ENCODE data around the gene GPX2.

The GPX2 gene

DNA sequence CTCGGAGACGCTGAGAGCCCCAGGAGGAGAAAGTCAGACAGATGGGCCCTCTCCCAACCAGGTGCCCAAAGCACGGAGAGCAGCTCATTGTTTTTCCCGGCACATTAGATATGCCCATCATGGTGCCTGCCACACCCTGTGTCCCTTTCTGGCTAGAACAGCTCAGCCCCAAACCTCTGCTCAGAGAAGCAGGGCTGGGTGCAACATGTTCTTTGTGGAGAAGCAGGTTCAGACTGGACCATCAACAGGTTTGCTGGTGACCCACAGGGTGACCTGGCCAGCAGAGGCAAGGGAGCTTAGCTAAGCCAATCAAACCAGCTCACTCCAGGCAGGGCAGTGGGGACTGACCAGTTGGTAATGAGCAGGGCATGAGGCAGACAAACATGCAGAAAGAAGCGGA lies 16.2 kb upstream of the GPX2 start:
- DNase-seq, result no peak

DNA sequence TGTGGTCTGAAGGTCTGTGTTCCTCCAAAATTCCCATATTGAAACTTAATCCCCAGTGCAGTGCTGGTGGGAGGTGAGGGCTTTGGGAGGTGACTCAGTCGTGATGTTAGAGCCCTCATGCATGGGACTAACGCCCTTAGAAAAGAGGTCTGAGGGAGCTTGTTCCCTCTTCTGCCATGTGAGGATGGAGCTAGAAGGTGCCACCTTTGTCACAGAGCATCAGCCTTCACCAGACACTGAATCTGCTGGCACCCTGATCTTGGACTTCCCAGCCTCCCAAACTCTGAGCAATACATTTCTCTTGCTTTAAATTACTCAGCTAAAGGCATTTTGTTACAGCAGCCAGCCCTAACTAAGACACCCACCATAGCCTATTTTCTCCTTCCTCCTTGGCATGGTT lies 15.7 kb upstream of the GPX2 start:
- DNase-seq, result no peak

DNA sequence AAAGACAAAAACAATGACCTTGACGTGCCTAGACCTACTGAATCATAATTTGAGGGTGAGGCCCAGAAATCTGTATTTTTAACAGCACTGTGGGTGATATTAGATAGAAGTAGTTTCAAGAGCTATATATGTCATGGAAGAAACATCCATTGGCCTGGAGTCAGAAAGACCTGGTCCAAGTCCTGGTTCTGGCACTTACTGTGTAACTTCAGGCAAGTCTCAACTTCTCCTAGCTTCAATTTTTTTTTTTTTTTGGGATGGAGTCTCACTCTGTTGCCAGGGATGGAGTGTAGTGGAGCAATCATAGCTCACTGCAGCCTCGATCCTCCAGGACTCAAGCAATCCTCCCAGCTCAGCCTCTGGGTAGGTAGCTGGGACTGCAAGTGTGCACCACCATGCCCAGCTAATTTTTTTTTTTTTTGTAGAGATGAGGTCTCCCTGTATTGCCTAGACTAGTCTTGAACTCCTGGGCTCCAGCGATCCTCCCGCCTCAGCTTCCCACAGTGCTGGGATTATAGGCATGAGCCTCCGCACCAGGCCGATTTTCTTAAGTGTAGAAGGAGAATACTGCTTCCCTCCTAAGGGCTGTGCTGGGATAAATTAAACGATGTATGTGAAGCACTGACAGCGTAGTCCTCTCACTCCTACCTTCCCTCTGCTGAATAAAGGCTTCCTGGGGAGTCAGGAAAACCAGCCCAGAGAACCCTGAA lies 14.3 kb upstream of the GPX2 start:
- DNase-seq, result no peak

DNA sequence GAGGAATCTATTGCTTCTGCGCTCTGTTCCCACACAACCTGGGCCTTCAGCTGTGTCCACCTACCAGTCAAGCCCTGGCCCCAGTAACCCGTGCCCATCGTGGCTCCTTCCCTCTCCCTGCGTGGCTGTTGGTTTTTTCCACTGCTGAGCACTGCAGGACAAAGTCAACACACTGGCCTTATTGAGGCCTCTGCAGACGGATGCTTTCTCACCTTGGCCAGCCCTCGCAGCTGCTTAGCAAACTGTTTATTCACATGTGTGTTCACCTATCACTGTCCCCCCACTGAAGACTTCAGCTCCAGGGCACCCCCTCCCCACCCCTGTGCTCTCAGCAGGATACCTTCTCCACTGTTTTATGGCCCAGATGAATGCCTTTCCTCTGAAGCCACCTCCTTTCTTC lies 12.8 kb upstream of the GPX2 start:
- DNase-seq, result no peak

DNA sequence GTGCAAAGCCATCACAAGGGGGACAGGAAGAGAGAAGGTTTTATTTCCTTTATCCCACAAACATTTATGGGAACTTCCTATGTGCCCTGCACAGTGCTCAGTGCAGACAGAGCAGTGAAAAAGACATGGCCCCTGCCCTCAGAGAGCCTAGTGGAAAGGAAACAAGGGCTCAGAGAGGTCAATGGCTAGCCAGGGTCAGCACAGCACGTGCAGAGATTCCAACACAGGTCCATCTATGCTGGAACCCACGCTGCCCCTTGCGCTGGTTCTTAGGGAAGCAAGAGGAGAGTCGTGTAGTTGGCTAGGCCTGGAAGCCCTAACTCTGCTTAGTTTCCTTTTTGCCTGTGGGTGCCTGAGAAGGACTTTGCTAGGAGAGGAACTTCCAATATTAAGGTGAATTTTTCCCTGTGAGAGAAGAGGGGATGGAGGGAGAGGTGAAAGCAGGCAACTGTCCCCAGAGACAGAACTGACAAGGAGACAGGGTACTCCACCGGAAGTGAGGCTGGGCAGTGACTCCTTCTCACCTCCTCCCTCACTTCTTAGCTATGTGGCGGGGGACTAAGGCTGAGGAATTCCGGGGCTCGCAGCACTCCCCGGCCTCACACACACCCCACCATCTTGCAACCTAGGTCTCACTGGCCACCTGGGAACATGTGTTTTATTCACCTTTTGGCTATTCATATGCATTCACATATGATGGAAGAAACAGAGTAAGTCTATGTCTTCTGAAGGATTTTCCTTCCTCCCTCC lies 12.1 kb upstream of the GPX2 start:
- no peak for DNase-seq

DNA sequence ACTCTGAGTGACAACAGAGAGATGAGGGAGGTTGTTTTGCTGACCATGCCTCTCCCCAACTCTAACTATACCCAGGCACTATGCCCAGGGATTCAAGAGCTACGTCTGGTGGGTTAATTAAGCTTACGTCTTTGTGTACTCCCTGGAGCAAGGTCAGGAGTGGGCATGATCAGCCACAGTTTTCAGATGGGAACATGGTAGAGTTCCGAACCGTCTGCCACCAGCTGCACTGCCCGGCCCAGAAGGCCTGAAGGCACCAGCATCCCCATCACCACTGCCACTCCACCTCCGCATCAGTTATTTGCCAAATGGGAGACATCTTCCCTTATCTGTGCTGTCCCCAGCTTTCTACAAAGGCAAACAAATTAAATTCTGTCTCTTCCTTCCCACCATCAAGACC lies 11.1 kb upstream of the GPX2 start:
- no peak for DNase-seq

DNA sequence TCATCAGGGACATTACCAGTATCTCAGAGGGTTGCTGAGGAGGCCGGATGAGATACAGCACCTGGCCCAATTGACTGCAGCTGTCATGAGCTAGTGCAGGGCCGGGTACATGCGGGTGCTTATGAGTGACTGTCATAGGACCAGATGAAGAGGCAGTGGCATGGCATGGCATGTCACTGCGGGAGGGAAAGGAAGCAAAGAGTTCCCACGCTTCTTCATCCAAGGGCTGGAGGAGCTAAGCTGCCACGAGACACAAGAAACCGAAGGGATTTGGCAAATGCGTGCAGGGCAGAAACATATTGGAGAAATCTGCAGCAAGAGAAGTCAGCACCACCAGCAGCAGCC lies 10.7 kb upstream of the GPX2 start:
- DNase-seq, result no peak

DNA sequence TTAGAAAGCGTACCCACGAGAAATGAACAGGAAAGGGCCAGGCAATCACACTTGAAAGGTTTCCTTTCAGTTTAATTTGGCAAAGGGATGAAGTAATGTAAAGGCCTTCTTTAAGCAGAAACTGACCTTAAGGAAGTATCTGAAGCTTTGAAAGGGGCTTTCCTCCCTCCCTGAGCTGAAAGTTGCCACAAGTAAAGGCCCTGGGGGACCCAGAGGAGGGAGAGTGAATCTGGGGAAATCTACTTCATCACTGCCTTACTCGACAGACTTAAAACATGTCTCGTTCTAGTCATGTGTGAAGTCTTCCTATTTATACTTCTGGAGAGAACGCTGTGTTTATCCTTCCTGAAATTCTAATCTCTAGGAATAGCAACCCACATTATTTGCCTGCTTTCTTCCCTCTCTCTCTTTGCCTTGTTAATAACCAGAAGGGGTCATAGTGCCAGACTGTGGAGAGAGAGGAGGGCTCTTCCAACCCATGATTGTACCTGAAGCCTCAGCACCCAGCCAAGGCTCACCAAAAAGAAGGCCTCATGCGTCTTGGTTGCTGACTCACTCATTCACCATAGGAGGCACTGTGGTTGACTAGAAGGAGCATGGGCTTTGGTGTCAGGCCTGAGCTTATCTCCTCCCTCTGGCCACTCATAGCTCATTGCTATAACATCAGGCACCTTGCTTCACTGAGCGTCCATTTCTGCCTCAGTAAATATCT lies 10.2 kb upstream of the GPX2 start:
- no peak for DNase-seq

DNA sequence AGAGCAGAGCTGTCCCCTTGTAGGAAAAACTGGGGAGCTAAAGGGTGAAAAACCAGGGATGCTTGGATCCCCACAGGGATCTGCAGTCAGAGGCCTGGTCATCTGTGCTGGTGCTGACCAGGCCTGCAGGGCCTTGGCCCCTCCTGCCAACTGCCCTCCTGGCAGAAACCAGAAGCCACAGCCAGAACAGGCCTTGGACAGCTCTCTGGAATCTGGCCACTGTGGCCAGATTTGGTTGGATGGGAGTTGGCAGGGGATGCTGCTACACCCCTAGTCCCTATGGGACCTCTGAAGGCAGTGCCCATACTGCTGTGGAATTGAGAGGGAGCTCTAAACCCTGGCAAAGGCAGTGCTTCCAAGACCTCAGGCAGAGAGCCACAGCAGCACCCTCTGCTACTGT lies 9.2 kb upstream of the GPX2 start:
- no peak for DNase-seq

DNA sequence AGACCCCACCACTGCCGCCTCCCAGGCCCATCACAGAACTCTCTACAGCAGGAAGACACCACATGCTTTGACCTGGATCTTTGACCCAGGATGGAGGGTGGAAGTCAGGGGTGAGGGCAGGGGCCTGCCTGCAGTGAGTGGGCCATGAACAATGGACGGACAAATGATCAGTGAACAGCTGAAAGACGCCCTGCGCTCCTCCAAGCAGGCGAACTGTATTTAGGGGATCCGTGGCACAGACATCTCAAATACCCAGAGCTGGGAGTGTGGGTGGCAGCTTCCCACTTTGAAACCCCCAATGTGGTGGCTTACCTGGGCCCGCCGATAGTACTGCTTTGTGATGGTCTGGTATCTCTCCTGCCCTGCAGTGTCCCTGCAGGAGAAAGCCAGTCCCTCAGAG lies 8.7 kb upstream of the GPX2 start:
- no peak for DNase-seq

DNA sequence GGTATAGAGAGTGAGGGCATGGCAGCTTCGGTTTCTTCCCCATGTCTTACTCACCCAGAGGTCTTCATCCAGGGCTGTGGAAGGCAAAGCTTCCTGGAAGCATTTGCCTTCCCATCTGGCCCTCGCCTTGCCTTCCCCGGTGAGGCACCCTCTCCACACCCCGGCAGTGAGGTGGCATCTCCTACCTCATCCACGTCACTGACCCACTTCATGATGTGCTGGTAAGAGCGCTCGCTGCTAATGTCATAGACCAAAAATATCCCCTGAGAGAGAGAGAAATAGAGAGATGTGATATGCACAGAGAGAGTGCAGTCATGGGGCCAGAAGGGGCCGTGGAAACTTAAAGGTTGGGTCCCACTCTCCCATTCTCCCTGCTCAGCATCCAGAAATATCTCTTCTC lies 8.3 kb upstream of the GPX2 start:
- DNase-seq, result no peak

DNA sequence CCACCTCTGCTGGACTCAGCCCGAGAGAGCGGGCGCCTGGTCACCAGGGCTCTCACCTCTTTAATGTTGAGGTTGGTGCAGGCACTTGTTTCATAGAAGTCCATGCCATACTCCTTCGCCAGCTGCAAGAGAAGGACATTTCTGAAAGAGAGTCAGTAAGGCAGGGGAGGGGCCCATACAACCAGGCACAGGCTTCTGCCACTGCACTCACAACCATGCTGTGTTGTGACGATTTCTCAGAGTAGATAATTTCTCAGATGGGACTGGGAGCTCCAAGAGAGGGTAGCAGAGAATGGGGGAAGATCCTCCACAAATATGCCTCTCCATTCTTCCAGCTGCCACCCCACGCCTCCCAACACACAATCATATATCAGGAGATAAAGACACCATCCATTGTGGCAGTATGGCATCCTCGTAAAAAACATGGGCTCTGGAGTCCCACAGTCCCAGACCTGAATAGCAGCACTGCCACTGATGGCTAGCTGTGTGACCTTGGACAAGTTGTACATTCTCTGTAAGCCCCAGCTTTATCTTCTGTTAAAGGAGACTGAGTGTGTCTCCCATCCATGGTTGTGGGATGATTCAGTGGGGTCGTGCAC lies 6.2 kb upstream of the GPX2 start:
- DNase-seq, result no peak

DNA sequence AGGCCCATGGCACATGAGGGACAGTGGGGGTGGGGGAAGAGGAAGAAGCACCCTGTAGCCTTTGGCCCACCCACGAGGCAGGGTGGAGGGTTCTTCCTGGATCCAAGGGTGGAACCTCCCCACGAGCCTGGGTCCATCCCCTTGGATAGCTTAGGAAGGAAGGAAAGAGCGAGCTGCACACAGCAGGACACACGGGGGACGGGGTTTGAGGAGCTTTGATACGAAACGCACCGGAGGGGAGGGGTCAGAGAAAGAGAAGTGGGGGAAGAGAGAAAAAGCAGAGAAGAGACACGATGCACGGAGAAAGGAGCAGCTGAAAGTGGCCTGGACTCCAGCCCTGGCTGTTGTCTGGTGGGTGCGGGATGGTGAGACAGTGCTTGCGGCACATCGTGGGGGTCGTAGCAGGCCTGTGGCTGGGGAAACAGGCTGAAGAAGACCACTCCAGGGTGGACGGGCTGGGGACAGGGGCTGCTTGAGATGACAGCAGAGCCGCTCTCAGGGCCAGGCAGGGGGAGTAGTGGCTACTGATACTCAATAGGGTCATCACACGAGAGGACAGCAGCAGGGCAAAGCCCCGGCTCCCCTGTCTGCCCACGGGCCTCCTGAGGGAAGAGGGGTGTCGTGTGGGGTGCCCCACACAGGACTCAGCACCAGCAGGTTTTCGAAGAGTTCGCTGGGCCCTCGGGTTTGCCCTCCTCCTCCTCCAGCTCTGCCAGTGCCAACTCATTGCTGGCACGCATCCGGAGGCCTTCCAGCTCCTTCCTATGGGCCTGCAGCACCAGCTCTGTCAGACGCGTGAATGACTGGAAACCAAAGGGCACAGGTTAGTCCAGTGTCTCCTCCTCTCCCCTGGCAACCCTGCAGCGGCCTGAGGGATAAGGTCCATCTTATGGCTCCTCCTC lies 5.4 kb upstream of the GPX2 start:
- no peak for DNase-seq

DNA sequence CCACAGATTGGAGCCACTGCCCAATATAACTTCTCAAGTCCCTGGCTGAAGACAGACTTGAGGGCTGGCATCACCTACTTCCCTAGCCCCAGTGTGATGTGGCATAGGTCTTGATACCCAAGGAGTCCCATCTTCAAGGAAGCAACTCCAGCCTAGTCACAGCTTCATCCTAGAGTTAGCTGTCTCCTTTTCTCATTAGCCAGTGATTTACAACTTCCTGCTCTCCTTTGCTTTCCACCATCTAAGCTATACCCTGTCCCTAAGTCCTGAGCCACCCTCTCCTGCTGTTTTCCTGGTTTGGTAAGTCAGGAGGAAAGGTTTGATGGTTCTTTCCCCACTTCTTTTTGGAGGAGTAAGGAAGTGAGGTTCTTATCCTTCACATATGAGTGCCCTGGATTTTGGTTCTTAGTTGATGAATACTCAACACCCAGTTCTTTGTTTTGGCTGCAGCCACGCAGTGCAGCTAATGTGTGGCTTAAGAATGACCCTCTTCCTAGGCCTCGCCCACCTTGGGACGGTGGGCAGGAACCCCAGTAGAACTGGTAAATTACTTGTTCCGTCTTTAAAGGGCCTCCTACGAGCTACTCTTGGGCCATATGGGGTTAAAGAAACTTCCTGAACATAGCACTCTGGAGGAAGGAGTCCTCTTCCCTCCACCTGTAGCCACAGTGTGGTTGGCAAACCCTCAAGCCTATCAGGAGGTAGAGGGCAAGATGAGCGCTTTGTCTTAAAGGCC lies 3.9 kb upstream of the GPX2 start:
- no peak for DNase-seq

DNA sequence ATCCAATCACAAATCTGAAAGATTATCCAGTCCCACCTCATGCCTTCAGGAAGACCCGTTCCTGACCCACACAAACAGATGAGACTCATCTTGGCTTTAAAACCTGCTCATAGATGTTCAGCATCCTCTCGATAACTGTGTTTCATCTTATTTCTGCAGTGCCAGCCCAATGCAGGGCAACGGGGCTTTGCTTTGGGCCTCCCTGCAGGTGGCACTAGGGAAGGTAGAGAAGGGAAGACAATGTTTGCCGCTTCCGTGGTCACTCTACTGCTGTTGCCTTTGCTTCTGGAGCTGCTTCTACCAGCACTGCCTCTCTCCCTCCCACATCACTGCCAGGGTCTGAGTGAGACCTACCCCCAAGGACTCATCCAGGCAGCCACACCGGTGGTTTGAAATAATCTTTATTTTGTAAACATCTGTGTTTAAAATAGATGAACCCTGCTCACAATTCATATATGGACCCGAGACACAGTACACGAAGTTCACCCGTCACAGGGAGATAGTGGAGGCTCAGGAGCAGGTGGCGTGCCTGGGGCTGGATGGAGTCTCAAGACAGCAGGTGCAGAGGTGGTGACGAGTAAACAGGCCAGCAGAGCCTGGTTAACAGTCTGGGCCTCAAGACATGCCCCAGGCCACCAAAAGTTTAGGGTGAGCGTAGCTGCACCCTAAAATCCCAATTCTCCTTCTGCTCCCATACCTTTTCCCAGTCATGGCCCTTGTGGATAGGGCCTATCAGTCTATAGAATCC lies 3.1 kb upstream of the GPX2 start:
- no peak for DNase-seq

DNA sequence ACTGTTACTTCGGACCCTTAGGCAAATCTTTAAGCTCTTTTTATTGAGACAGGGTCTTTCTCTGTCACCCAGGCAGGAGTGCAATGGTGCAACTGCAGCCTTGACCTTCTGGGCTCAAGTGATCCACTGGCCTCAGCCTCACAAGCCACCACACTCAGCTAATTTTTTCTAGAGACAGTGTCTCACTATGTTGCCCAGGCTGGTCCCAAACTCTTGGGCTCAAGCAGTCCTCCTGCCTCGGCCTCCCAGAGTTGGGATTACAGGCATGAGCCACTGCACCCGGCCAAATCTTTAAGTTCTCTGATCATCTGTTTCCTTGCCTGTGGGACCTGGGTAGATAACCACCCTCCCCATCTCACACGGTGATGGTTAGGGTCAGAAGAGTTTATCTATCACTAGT lies 2.3 kb upstream of the GPX2 start:
- DNase-seq, result no peak

DNA sequence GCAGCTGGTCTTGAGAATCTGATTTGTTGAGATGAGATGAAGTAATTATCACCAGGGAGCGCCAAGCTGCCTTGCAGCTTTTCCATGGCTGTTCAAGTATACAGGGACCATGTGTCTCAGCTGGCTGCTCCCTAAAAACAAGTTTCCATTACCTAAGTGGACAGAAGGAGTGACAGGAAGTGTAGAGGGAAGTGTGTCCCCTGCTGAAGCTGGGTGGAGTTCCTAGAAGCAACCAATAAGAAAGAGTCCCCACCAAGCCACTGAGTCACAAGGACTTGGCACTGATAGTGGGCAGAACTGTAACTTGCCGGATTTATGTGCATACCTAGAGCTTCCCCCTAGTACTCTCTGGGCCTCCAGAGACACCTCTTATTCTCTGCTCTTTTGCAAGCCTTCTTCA lies 1.5 kb upstream of the GPX2 start:
- DNase-seq, result no peak

DNA sequence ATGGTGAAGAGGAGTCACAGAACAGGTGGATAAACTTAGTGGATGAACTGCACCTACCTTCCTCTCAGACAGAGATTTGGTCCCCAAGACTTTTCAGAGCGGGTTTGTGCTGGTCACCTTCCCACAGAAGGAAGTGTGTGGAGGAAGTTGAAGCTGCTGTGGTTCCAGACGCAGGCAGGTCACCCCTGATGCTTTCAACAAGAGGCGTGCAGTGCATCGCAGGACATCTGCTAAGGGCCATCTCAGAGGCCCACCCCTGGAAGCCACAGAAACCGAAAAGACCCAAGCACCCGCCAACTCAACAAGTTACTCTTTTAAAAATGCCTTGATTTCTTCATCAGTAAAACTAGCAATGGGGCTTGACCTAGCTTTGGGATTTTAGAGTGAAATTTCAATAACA lies 1.0 kb upstream of the GPX2 start:
- no peak for DNase-seq

DNA sequence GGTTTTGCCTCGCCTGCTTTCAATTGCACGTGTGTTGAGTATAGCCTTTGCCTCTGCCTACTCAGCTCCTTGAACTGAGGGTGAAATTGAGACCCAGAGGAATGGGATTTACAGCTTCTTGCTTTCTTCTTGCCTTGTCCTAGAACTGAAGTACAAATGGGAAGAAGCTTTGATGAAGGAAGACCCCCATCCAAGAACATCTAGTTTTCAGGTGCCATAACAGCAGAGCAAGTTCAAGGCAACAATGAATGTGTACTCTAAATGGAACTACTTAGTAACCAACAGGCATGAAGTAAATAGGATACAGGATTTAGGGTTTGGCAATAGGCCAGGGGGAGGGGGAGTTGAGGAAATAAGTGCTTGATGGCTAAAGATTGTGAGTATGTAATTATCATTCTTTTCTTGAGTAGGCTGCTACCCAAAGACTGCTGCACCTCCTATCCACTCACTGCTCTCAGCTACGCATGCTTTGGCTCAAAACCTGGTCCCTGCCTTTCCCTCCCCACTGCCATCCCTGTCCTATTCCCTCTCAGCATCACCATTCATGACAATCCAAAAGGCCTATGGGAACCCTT lies 2.1 kb downstream of the GPX2 start:
- DNase-seq, result no peak

DNA sequence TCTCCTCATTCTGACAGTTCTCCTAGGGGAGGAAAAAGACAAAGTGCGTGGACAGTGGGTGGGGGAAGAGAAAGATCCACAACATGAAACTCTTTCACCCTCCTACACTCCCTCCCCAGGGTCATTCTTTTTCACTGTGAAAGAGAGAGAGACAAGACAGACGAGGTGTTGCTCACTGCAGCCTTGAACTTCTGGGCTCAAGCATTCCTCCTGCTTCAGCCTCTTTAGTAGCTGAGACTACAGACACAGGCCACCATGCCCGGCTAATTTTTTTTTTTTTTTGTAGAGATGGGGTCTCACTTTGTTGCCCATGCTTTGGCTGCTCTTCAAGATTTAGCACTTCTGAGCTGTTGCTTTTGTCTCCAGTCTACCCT lies 2.7 kb downstream of the GPX2 start:
- no peak for DNase-seq
